ENCODE data around the gene LYRM2.
"Not testable (repeated sequence)": the region's sequence is repeated elsewhere in the genome, so short reads cannot be mapped to it uniquely, and the experiment has no call there.

GRCh38 chr6:89636412-89636811 is 2.1 kb downstream of the LYRM2 start:
- TF ChIP-seq EZH2phosphoT487 (conservative IDR thresholded peaks at IDR 0.05; ENCODE audit: low read length); CTCF (IDR thresholded peaks at IDR 0.05; ENCODE audit: insufficient read depth, low read length, poor library complexity, severe bottlenecking): not testable (repeated sequence)

Measured in SU-DHL-6 (cell line).